ENCODE results near the gene TBC1D8B. TPM values are rescaled to one million over a fixed set of nuclear protein-coding genes. Genes with fewer than 3 reads are reported as not detected.

Gene TBC1D8B
- total and polyA plus RNA-seq, 2 of the 8 experiments (the other 6 are each of a cell fraction or from before 2014, with no cell fraction given): 0.91 to 8.4 TPM

DNA sequence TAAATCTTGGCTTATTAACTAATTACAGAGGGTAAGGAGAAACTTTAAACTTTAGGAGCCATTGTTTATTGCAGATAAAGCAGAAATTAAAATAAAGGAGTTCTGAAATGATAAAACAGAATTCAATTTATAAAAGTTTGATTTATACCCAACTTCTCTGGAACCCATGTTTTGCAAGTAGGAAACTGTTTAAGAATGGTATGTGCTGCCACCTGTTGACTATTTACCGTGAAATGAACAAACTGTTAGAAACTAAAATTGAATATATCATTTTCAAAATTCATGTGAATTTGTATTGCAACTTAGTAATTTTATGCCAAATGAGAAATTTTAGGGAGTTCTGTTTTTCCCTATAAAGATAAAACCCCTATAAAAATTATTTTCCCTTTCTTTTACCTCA is 11.0 kb upstream of the TBC1D8B start:
- H2BK12ac ChIP-seq (ENCODE audit: low read depth, low read length): no peak overlapping the region
- no peaks in the 10 kb centered on the region for H3K4me1 ChIP-seq (replicated peaks in 1 of 4; ENCODE audit: control insufficient read depth in 3 of 4, insufficient read depth in 4 of 4, low read length in 3 of 4)
- FAIRE-seq (no peak), DNase-seq (ENCODE audit: low read depth in 1 of 2, low spot score in 2 of 2) (no peak)
- no peak overlapping the region for H2BK20ac ChIP-seq (ENCODE audit: low read length)
- no peak overlapping the region for H4K5ac ChIP-seq (ENCODE audit: insufficient read length, low read depth, low read length)
- no peak overlapping the region for H3K4ac ChIP-seq (replicated peaks; ENCODE audit: insufficient read length, low read depth, low read length)
- H3K79me1 ChIP-seq (ENCODE audit: low read depth, low read length): no peaks in the 10 kb centered on the region
- H4K8ac ChIP-seq (ENCODE audit: extremely low read depth, insufficient read depth, low read length): no peak overlapping the region
- no peaks in the 10 kb centered on the region for H3K36me3 ChIP-seq (ENCODE audit: control insufficient read depth in 2 of 4, insufficient read depth in 4 of 4, low read length in 3 of 4)
- H3K27ac ChIP-seq (ENCODE audit: low read depth, low read length): no peak overlapping the region
- no peak overlapping the region for H4K91ac ChIP-seq (replicated peaks; ENCODE audit: insufficient read length, low read length)
- H3K23ac ChIP-seq (ENCODE audit: insufficient read length): no peak overlapping the region
- no peaks in the 10 kb centered on the region for H3K79me2 ChIP-seq (ENCODE audit: control insufficient read depth in 1 of 2, insufficient read depth in 2 of 2, low read length in 2 of 2)
- TF ChIP-seq ZNF274 (IDR thresholded peaks at IDR 0.05; ENCODE audit: borderline replicate concordance, extremely low read depth, low read length) (no peak), YY1 (IDR thresholded peaks at IDR 0.05; ENCODE audit: low read depth, low read length) (no peak), RAD21 (IDR thresholded peaks at IDR 0.05 in 1 of 2, conservative IDR thresholded peaks at IDR 0.05 in 1 of 2; ENCODE audit: low read depth in 2 of 2, low read length in 2 of 2) (peak; percentile 26 to 38), SIN3A (conservative IDR thresholded peaks at IDR 0.05 in 1 of 2, IDR thresholded peaks at IDR 0.05 in 1 of 2; ENCODE audit: low read depth in 1 of 2, low read length in 2 of 2) (no peak), TCF12 (IDR thresholded peaks at IDR 0.05; ENCODE audit: low read depth, low read length) (no peak), POLR2AphosphoS5 (IDR thresholded peaks at IDR 0.05; ENCODE audit: low read depth, low read length) (no peak), CTCF (IDR thresholded peaks at IDR 0.05; ENCODE audit: control extremely low read depth in 1 of 3, insufficient read depth in 1 of 3, low read depth in 1 of 3, low read length in 3 of 3) (peak in 2 of 3 experiments; percentile 9 to 16; a peak in 2 of 4 replicates), RFX5 (IDR thresholded peaks at IDR 0.05; ENCODE audit: borderline replicate concordance, low read depth, low read length) (no peak), SP1 (IDR thresholded peaks at IDR 0.05; ENCODE audit: low read depth, low read length) (no peak)
- no peaks in the 10 kb centered on the region for H3K9me3 ChIP-seq (ENCODE audit: insufficient read depth in 2 of 2, low read depth in 1 of 2, low read length in 1 of 2)
- WGBS, 2 experiments (ENCODE audit: extremely low coverage in 1 of 2, insufficient coverage in 1 of 2, insufficient read length in 1 of 2, insufficient replicate concordance in 2 of 2, low coverage in 1 of 2, low lambda C conversion rate in 2 of 2, missing lambda C conversion rate in 1 of 2): 29% methylated on average over 1 of the region's 1 CpG; no CpG with 5 or more reads in 1 of the 2 experiments
- H2BK5ac ChIP-seq (ENCODE audit: low read depth, low read length): no peak overlapping the region
- no peak overlapping the region for H3K56ac ChIP-seq (replicated peaks; ENCODE audit: insufficient read length, low read depth, low read length)
- H3K9ac ChIP-seq (replicated peaks in 1 of 4; ENCODE audit: extremely low read depth in 1 of 4, low read depth in 3 of 4, low read length in 3 of 4): no peak overlapping the region
- no peak overlapping the region for H3K14ac ChIP-seq (ENCODE audit: insufficient read length)
- H2BK15ac ChIP-seq (ENCODE audit: low read length): no peak overlapping the region
- H3K23me2 ChIP-seq (ENCODE audit: low read depth, low read length): no peaks in the 10 kb centered on the region
- ChIA-PET CTCF (ENCODE audit: partially characterized antibody) (interaction anchor here (1.1 kb wide), 1 partner anchor 202 kb away, joined by 3 read pairs; no protein-coding TSS in a partner anchor), POLR2A (ENCODE audit: partially characterized antibody) (no interaction called here)
- no peak overlapping the region for H3K4me2 ChIP-seq (ENCODE audit: insufficient read depth in 1 of 2, low read depth in 2 of 2, low read length in 2 of 2)
- no peak overlapping the region for H2BK120ac ChIP-seq (replicated peaks; ENCODE audit: low read depth, low read length)
- H2AFZ ChIP-seq (ENCODE audit: low read length): no peak overlapping the region
- no peak overlapping the region for H2AK5ac ChIP-seq (ENCODE audit: low read depth, low read length)
- H3K27me3 ChIP-seq (replicated peaks in 1 of 4; ENCODE audit: control insufficient read depth in 3 of 4, extremely low read depth in 1 of 4, insufficient read depth in 3 of 4, low read length in 3 of 4): no peaks in the 10 kb centered on the region
- H4K20me1 ChIP-seq (replicated peaks in 1 of 2; ENCODE audit: control insufficient read depth in 1 of 2, insufficient read depth in 2 of 2, low read length in 2 of 2): no peaks in the 10 kb centered on the region
- H3K4me3 ChIP-seq (ENCODE audit: extremely low read depth in 1 of 4, insufficient read depth in 2 of 4, low read depth in 3 of 4, low read length in 4 of 4): no peak overlapping the region
- no peak overlapping the region for H3K18ac ChIP-seq (ENCODE audit: extremely low read depth, low read length)

Measured in H1 (cell line).